HEK293 (cell line): ENCODE measurements around the gene SP3.

Experiments
- ATF2 ChIP-seq: fragments of 450-650 bp; formaldehyde crosslinking; IDR thresholded peaks from 2 replicates; pipeline ENCODE4 v1.5.1; 2016; ENCODE audit warnings: missing biosample characterization, missing genetic modification characterization, low read depth
- CTCF ChIP-seq: fragments of 450-650 bp; formaldehyde crosslinking; IDR thresholded peaks from 2 replicates; pipeline ENCODE4 v1.5.1; 2016; ENCODE audit warnings: missing biosample characterization, missing genetic modification characterization
- PATZ1 ChIP-seq: fragments of 450-650 bp; formaldehyde crosslinking; IDR thresholded peaks from 2 replicates; pipeline ENCODE4 v1.5.1; 2016; ENCODE audit warnings: missing biosample characterization, missing genetic modification characterization
- SP2 ChIP-seq: fragments of 450-650 bp; formaldehyde crosslinking; IDR thresholded peaks from 2 replicates; pipeline ENCODE4 v1.5.1; 2016; ENCODE audit warnings: missing biosample characterization, missing genetic modification characterization
- WT1 ChIP-seq: fragments of 450-650 bp; formaldehyde crosslinking; IDR thresholded peaks from 2 replicates; pipeline ENCODE4 v1.5.1; 2016; ENCODE audit warnings: missing biosample characterization, missing genetic modification characterization
- YY1 ChIP-seq: fragments of 450-650 bp; formaldehyde crosslinking; IDR thresholded peaks from 2 replicates; pipeline ENCODE4 v1.5.1; 2018; ENCODE audit warnings: missing biosample characterization, missing genetic modification characterization
- ZBTB11 ChIP-seq: fragments of 450-650 bp; formaldehyde crosslinking; conservative IDR thresholded peaks from 2 replicates; pipeline ENCODE4 v1.5.1; 2016; ENCODE audit warnings: low read depth, missing biosample characterization, missing genetic modification characterization
- ZBTB49 ChIP-seq: fragments of 450-650 bp; formaldehyde crosslinking; IDR thresholded peaks from 2 replicates; pipeline ENCODE4 v1.5.1; 2016; ENCODE audit warnings: missing biosample characterization, missing genetic modification characterization, low read depth
- ZNF121 ChIP-seq: fragments of 450-650 bp; formaldehyde crosslinking; IDR thresholded peaks from 2 replicates; pipeline ENCODE4 v1.5.1; 2016; ENCODE audit warnings: missing biosample characterization, missing genetic modification characterization
- ZNF274 ChIP-seq, 2 experiments: fragments of 200-500 bp in 1 of 2; fragments of 450-650 bp in 1 of 2; sonication (Bioruptor generic) in 1 of 2; formaldehyde crosslinking in 1 of 2; IDR thresholded peaks; 2 replicates each; pipeline versions ENCODE4 v1.5.1 to v1.6.1; 2014 to 2016; ENCODE audit warnings: borderline replicate concordance in 1 of 2, inconsistent platforms in 1 of 2, low read length in 1 of 2, missing biosample characterization in 1 of 2, missing genetic modification characterization in 1 of 2
- ZNF394 ChIP-seq: fragments of 450-650 bp; formaldehyde crosslinking; IDR thresholded peaks from 2 replicates; pipeline ENCODE4 v1.5.1; 2016; ENCODE audit warnings: missing biosample characterization, missing genetic modification characterization, mild to moderate bottlenecking, moderate library complexity, borderline replicate concordance
- ZNF416 ChIP-seq: fragments of 450-650 bp; formaldehyde crosslinking; IDR thresholded peaks from 2 replicates; pipeline ENCODE4 v1.5.1; 2016; ENCODE audit warnings: missing biosample characterization, missing genetic modification characterization
- ZNF623 ChIP-seq: fragments of 450-650 bp; formaldehyde crosslinking; IDR thresholded peaks from 2 replicates; pipeline ENCODE4 v1.5.1; 2016; ENCODE audit warnings: missing biosample characterization, missing genetic modification characterization
- ZNF654 ChIP-seq: fragments of 450-650 bp; formaldehyde crosslinking; IDR thresholded peaks from 2 replicates; pipeline ENCODE4 v1.5.1; 2016; ENCODE audit warnings: low read depth, missing biosample characterization, missing genetic modification characterization

GRCh38 chr2:174005801-174006419 is 40.7 kb upstream of the SP3 start:
- TF ChIP-seq ZBTB11 (no peak), ZNF416 (no peak), CTCF (tag by site-specific recombination) (no peak), ATF2 (no peak), ZBTB49 (tag by site-specific recombination) (no peak), ZNF274 (IDR thresholded peaks at IDR 0.05; ENCODE audit: low read length) (no peak), ZNF274 (tag by site-specific recombination; IDR thresholded peaks at IDR 0.05; ENCODE audit: borderline replicate concordance) (no peak), ZNF394 (tag by site-specific recombination) (no peak), WT1 (tag by site-specific recombination) (no peak), YY1 (no peak), ZNF121 (tag by site-specific recombination) (no peak), SP2 (tag by site-specific recombination) (no peak), ZNF623 (tag by site-specific recombination) (no peak), PATZ1 (no peak), ZNF654 (no peak)
